Caki2 (cell line): ENCODE results near the gene CADPS2. TPM values are rescaled to one million over a fixed set of nuclear protein-coding genes. Genes with fewer than 3 reads are reported as not detected.

ENCODE experiments used
- DNase-seq: peaks from one replicate; pipeline ENCODE4 v3.0.0-alpha.2; 2015; ENCODE audit warnings: low read depth
- in situ Hi-C: cut with HindIII; loops from 2 replicates; pipeline ENCODE4 v1.10.0; 2016; ENCODE audit warnings: low sequenced_read_pairs, low pct_unique_long_range_greater_than_20kb, mixed read lengths
- total RNA-seq: library from RNA; depleted of rRNA; stranded (reverse); fragments of >200 nt; shearing (Covaris generic); gene quantifications from 2 replicates; pipeline ENCODE4 v1.2.3, GENCODE V29; 2014; ENCODE audit warnings: low replicate concordance; rRNA removed

The CADPS2 gene
- total RNA-seq: 6.5 and 8.6 TPM in 2 replicates

GRCh38 chr7:122886357-122887081, at the start of gene CADPS2:
Gene CADPS2 (minus strand): TSS chr7:122886460. CDS start chr7:122886337, 123 bp downstream.
- peak; percentile 87 for DNase-seq
- in situ Hi-C loops: no loop called here

GRCh38 chr7:122935620-122936019, 49.4 kb upstream of the CADPS2 start:
- DNase-seq: no peak
- in situ Hi-C loops: no loop called here

GRCh38 chr7:122919643-122920181, 33.5 kb upstream of the CADPS2 start:
- DNase-seq: no peak
- in situ Hi-C loops: no loop called here

GRCh38 chr7:122914812-122915211, 28.6 kb upstream of the CADPS2 start:
- in situ Hi-C loops: no loop called here
- DNase-seq: no peak

GRCh38 chr7:122913608-122914007, 27.3 kb upstream of the CADPS2 start:
- in situ Hi-C loops: no loop called here
- DNase-seq: no peak

DNA sequence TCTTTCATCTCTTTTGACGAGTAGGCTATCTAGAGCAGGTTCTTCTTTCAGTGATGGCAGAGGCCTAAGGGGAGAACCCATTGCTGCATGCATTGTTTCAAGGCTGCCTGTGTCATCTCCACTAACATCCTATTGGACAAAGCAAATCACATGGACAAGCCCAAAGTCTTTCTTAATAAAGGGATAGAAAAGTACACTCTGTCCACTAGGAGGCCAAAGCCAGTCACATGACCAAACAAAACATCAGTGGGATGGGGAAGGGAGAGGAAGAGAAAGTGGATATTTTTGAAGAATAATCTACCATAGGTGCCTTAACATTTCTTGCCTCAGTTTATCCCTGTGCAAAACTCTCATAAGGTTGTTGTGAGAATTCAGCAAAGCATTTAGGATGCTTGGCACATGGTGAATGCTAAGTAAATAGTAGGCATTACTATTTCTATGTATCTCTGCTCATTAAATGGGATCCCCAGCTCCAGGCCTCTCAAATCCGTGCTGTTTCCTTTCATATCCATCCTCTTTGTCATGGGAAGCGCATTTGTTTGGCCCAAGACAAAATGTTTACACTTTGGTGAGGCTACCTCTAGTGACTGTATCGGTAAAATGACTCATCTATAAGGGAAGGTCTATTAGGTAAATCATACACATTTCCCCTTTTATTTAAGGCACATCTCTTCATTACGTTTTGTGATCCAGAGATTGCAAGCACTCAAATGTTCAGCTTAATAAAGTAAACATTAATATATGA, 16.7 kb upstream of the CADPS2 start:
- in situ Hi-C loops: no loop called here
- peak; percentile 10 for DNase-seq

DNA sequence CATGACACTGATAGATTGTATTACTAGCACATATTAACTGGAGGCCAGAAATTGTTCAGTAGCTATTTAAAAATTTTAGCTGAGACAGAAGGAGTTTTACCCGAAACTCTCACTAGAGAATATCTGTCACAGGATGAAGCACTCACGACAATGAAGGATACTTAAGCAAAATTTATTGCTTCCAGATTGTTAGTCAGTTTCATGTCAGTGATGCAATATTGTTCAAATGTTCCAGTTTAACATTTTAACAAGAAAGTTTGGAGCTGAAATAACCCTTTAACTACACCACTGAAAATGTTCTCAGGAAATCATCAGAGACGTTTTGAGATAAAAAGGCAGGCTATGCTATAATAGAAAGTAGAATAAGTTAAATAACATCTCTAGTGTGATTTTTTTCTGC, 15.0 kb upstream of the CADPS2 start:
- no peak for DNase-seq
- in situ Hi-C loops: no loop called here

GRCh38 chr7:122896509-122896908, 10.2 kb upstream of the CADPS2 start:
- DNase-seq: no peak
- in situ Hi-C loops: no loop called here

DNA sequence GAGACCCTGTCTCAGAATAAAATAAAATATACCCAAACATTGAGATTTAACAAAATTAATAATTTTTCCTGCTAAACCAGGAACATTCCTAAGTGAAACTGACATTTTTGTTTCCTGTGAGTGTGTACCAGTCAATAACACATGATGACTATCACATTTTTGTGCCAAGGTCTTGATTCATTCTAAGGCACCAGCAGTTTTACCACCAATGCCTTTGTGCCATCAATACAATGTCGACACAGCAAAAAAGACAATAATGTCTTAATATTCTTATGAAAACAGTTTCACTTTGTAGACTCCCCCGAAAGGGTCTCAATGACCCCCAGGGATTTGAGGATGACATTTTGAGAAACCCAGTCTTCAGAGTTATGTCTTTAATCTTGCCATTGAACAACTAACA, 7.2 kb upstream of the CADPS2 start:
- in situ Hi-C loops: no loop called here
- no peak for DNase-seq

DNA sequence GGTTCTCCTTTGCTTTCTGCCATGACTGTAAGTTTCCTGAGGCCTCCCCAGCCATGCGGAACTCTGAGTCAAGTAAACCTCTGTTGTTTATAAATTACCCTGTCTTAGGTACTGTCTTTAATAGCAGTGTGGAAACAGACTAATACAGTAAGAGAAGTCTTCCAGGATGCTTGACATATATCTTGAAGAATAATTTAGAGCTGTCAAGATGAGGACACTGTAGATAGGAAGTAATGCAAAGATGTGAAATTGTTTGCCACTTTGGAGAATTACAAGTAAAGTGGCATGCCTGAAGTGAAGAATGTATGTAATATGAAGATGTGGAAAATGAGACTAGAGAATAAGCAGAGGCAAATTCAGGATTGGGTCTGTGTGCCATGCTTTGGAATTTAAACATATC, 2.9 kb upstream of the CADPS2 start:
- DNase-seq: no peak
- in situ Hi-C loops: no loop called here

GRCh38 chr7:122887848-122888247, 1.6 kb upstream of the CADPS2 start:
- in situ Hi-C loops: no loop called here

DNA sequence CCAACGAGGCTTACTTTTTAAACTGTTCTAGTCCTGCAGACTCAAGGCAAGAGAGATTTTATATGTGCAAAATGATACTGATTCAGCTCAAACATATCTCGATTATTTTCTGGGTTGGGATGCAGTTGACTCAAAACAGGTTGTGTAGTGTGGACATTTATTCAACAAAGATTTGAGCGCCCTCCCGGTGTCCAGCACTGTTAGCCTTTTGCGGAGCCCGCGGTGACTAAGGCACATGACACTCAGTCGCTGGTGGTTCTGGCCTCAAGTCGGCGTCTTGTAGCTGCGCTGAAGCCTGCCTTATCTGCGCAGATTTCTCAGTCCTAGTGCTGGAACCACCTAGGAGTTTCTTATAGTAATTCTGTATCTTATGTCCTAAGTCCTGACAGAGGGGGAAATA, 938 bp upstream of the CADPS2 start:
- in situ Hi-C loops: no loop called here
- peak; percentile 59 for DNase-seq

More at GRCh38 chr7:122887848-122888247, 1.6 kb upstream of the CADPS2 start:
- DNase-seq: no peak

DNA sequence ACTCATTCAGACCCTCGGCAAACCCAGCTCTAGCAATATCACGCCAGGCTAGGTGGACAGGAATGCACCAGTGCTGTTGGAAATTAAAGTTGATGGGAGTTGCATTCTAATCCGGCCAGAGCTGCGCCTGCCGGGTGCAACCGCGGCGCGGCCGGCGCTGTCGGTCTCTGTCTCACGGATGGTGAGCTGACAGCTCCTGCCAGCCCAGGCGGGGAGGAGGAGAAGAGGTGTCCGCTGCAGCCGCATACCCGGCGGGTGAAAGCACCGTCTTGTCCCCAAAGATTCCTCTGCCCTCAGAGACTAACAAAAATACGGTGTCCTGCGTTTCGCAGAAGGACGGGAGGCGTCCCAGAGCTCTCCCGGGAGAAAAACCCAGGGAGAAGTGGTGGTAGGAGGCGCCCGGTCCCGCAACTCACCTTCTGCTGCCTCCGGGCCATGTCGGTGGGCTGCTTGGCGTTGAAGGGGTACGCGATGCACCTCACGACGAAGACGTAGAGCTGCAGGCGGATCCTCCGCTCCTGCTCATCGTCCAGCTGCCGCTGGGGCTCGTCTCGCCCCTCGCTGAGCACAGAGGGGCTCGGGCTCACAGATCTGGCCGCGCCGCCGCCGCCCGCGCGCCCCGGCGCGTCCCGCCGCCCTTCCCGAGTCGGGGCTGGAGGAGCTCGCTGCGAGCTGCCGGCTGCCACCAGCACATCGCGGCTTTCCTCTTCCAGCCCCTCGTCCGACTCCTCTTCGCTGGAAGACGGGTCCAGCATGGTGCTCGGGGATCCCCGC, 490 bp downstream of the CADPS2 start:
- DNase-seq: no peak
- in situ Hi-C loops: no loop called here

DNA sequence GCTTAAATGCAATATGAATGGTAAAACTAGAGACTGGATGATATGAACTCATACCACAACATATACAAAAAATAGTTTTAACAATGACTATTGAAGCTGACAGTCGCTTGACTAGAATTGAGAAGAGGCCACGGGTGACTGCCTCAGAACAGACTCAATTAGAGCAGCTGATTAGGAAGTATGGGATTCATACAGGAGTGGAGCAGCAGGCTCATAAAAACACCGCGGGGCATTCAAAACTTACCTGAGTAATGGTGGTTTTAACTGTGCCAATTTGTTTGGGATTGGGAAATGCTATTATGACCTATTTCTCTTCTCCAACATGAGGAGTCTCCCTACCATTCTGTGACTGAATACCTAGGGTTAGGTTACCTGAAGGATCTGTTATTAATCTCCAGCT, 2.1 kb downstream of the CADPS2 start:
- in situ Hi-C loops: no loop called here
- no peak for DNase-seq

- in situ Hi-C loops: no loop called here
These were observed 3.1 kb downstream of the CADPS2 start for GRCh38 chr7:122883049-122883680.

GRCh38 chr7:122881324-122881723, 4.9 kb downstream of the CADPS2 start:
- no peak for DNase-seq
- in situ Hi-C loops: no loop called here

More at GRCh38 chr7:122883049-122883680, 3.1 kb downstream of the CADPS2 start:
- DNase-seq: no peak

DNA sequence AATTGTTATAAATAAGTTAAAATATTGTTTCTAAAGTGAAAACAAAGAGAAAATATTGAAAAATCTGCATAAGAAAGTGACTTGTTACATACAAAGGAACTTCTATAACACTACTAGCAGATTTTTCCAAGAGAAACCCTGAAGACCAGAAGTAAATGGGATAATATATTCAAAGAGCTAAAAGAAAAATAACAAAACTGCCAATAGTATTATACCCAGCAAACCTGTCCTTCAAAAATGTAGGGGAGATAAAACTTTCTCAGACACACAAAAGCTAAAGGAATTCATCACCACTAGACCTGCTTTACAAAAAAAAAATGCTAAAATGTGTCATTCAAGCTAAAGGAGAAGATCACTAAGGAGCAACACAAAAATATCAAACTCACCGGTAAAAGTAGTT, 17.0 kb downstream of the CADPS2 start:
- no peak for DNase-seq
- in situ Hi-C loops: no loop called here

DNA sequence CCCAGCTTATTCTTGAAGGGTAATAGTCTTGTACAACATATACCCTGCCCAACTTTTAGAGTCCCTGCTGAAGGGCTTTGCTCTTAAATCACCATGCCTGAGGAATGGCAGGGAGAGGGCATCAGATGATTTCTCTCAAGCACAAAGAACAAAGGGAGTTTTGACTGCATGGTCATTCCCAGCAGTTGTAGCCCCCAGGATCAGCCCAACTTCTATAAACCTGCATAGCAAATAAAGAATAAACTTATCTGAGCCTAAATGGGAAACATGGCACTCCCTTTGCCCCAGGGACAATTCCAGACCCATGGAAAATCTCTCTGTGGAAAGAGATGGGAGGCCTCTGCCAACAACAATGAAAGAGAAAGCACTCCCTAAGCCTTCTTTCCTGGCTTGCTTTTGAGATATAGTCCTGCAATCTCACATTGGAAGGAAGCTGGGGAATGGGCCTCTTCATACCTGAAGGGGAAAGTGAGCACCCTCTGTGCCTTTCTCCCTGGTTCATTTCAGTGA, 18.7 kb downstream of the CADPS2 start:
- no peak for DNase-seq
- in situ Hi-C loops: no loop called here
